Liver (tissue), 9 donors: ENCODE measurements around the gene ACAD8. TPM values are rescaled to one million over a fixed set of nuclear protein-coding genes. Genes with fewer than 3 reads are reported as not detected.

Source experiments
- DNase-seq: peaks from one replicate; pipeline ENCODE4 v3.0.0-alpha.2; 2017; ENCODE audit warnings: low spot score
- H3K27ac ChIP-seq, 2 donors: one replicate each; pipeline ENCODE4 v1.7.0; 2013; ENCODE audit warnings: inconsistent platforms in 2 of 2, low read length in 2 of 2, control low read depth in 1 of 2, low read depth in 1 of 2, mild to moderate bottlenecking in 1 of 2
- H3K27me3 ChIP-seq, 4 donors: one replicate each; pipeline versions ENCODE4 v1.6.1 to v1.7.0; 2013; ENCODE audit warnings: low read length in 3 of 4, inconsistent platforms in 1 of 4, mild to moderate bottlenecking in 1 of 4, moderate library complexity in 1 of 4; ENCODE audit not compliant: control insufficient read depth in 4 of 4, insufficient read depth in 4 of 4
- H3K36me3 ChIP-seq, 4 donors: one replicate each; pipeline versions ENCODE4 v1.6.1 to v1.7.0; 2013; ENCODE audit warnings: low read length in 3 of 4, mild to moderate bottlenecking in 3 of 4, low read depth in 1 of 4, moderate library complexity in 1 of 4; ENCODE audit not compliant: control insufficient read depth in 4 of 4, insufficient read depth in 3 of 4
- H3K4me1 ChIP-seq, 4 donors: one replicate each; pipeline versions ENCODE4 v1.6.1 to v1.7.0; 2013; ENCODE audit warnings: low read length in 3 of 4, mild to moderate bottlenecking in 3 of 4, moderate library complexity in 1 of 4; ENCODE audit not compliant: control insufficient read depth in 4 of 4, insufficient read depth in 4 of 4
- H3K4me3 ChIP-seq, 3 donors: one replicate each; pipeline versions ENCODE4 v1.6.1 to v1.7.0; 2013; ENCODE audit warnings: low read length in 3 of 3, control low read depth in 1 of 3, low read depth in 1 of 3, mild to moderate bottlenecking in 1 of 3
- H3K9ac ChIP-seq, 2 donors: one replicate each; pipeline ENCODE4 v1.7.0; 2013; ENCODE audit warnings: low read length in 2 of 2, mild to moderate bottlenecking in 2 of 2, moderate library complexity in 2 of 2, control low read depth in 1 of 2, low read depth in 1 of 2
- H3K9me3 ChIP-seq, 4 donors: one replicate each; pipeline versions ENCODE4 v1.6.1 to v1.7.0; 2013; ENCODE audit warnings: low read length in 3 of 4; ENCODE audit not compliant: control insufficient read depth in 4 of 4
- CTCF ChIP-seq: fragments of 150-350 bp; IDR thresholded peaks from 2 replicates; pipeline ENCODE4 v1.5.1; 2017; ENCODE audit warnings: improper control_type of control experiment, low read depth, low read length; ENCODE audit not compliant: missing input control
- EGR1 ChIP-seq, 2 donors: IDR thresholded peaks; 2 replicates each; pipeline ENCODE4 v1.6.1; 2016 to 2018; ENCODE audit warnings: antibody characterized with exemption in 2 of 2, low read depth in 2 of 2
- FOXA1 ChIP-seq: IDR thresholded peaks from 2 replicates; pipeline ENCODE4 v1.6.1; 2016; ENCODE audit warnings: antibody characterized with exemption
- FOXA2 ChIP-seq: IDR thresholded peaks from 2 replicates; pipeline ENCODE4 v1.6.1; 2016; ENCODE audit warnings: antibody characterized with exemption
- GABPA ChIP-seq, 2 donors: IDR thresholded peaks in 1 of 2; conservative IDR thresholded peaks in 1 of 2; 2 replicates each; pipeline ENCODE4 v1.6.1; 2016; ENCODE audit warnings: antibody characterized with exemption in 2 of 2, mild to moderate bottlenecking in 1 of 2, moderate library complexity in 1 of 2
- HNF4G ChIP-seq: IDR thresholded peaks from 2 replicates; pipeline ENCODE4 v1.6.1; 2016; ENCODE audit warnings: antibody characterized with exemption
- JUND ChIP-seq, 2 donors: IDR thresholded peaks; 2 replicates each; pipeline ENCODE4 v1.6.1; 2016; ENCODE audit warnings: antibody characterized with exemption in 2 of 2
- MAX ChIP-seq: IDR thresholded peaks from 2 replicates; pipeline ENCODE4 v1.6.1; 2016; ENCODE audit warnings: antibody characterized with exemption
- NR2F2 ChIP-seq: IDR thresholded peaks from 2 replicates; pipeline ENCODE4 v1.6.1; 2016; ENCODE audit warnings: antibody characterized with exemption
- RAD21 ChIP-seq, 2 donors: IDR thresholded peaks; 2 replicates each; pipeline ENCODE4 v1.6.1; 2016; ENCODE audit warnings: antibody characterized with exemption in 2 of 2, mild to moderate bottlenecking in 2 of 2
- REST ChIP-seq: IDR thresholded peaks from 2 replicates; pipeline ENCODE4 v1.6.1; 2016; ENCODE audit warnings: antibody characterized with exemption, mild to moderate bottlenecking
- RXRA ChIP-seq, 2 donors: IDR thresholded peaks; 2 replicates each; pipeline ENCODE4 v1.6.1; 2017 to 2018; ENCODE audit warnings: antibody characterized with exemption in 2 of 2, mild to moderate bottlenecking in 1 of 2
- SP1 ChIP-seq: IDR thresholded peaks from 2 replicates; pipeline ENCODE4 v1.6.1; 2018; ENCODE audit warnings: antibody characterized with exemption, mild to moderate bottlenecking
- TAF1 ChIP-seq: conservative IDR thresholded peaks from 2 replicates; pipeline ENCODE4 v1.6.1; 2016; ENCODE audit warnings: antibody characterized with exemption, mild to moderate bottlenecking
- YY1 ChIP-seq: IDR thresholded peaks from 2 replicates; pipeline ENCODE4 v1.6.1; 2016; ENCODE audit warnings: antibody characterized with exemption, mild to moderate bottlenecking
- ZBTB33 ChIP-seq: IDR thresholded peaks from 2 replicates; pipeline ENCODE4 v1.6.1; 2016; ENCODE audit warnings: antibody characterized with exemption
- WGBS: extraction: QIAGEN DNeasy Blood & Tissue Kit; methylation state at CpG from one replicate; pipeline ENCODE4 v1.1.7; 2013; 5-methylcytosine and 5-hydroxymethylcytosine counted together
- polyA plus RNA-seq, 2 donors: library from polyadenylated mRNA; stranded (reverse) in 1 of 2; unstranded in 1 of 2; fragments of 200-250 nt in 1 of 2; fragments of >200 nt in 1 of 2; fragmentation: Nextera tagmentation in 1 of 2; extraction: Ambion mirVana in 1 of 2; gene quantifications; one replicate each; pipeline versions ENCODE4 v1.2.1 to v1.2.3, GENCODE V29; 2013 to 2015
- total RNA-seq, 2 donors: library from RNA; depleted of rRNA; stranded (reverse); fragments of >200 nt; gene quantifications; one replicate each; pipeline ENCODE4 v1.2.3, GENCODE V29; 2014
- donor health status: healthy.
- donor health status: healthy.
- donor health status: healthy.
- donor health status: healthy.
- donor health status: healthy.

ACAD8 gene
- total and polyA plus RNA-seq, 4 donors, result 14.1 to 32.2 (median 27.1) TPM

- peaks cover 0 to 7% (median 3%) of the 10 kb centered on the region in 4 donors for H3K27me3 ChIP-seq
- TF ChIP-seq YY1 (no peak), ZBTB33 (no peak), REST (no peak), RXRA (IDR thresholded peaks at IDR 0.05) (peak in 1 of 2 donors; percentile 20), SP1 (no peak), EGR1 (IDR thresholded peaks at IDR 0.05; ENCODE audit: low read depth in 2 of 2) (no peak), MAX (no peak), JUND (IDR thresholded peaks at IDR 0.05) (no peak)
- whole genome bisulfite sequencing, result 83% methylated on average over 22 of the region's 22 CpGs
- H3K4me3 ChIP-seq, result no peak overlapping the region
- H3K36me3 ChIP-seq, result no peaks in the 10 kb centered on the region
- H3K4me1 ChIP-seq, result peaks cover 0 to 1% (median 0%) of the 10 kb centered on the region in 4 donors
- no peaks in the 10 kb centered on the region for H3K9me3 ChIP-seq
- no peak overlapping the region for H3K27ac ChIP-seq
- H3K9ac ChIP-seq, result no peak overlapping the region
- DNase-seq, result no peak
Measured at GRCh38 chr11:134282121-134283045, 29.0 kb downstream of the ACAD8 start.

- Histone ChIP-seq H3K9ac (no peak overlapping the region), H3K9me3 (no peaks in the 10 kb centered on the region)
Measured at GRCh38 chr11:134283461-134284230, 30.3 kb downstream of the ACAD8 start.

More at GRCh38 chr11:134283461-134284230, 30.3 kb downstream of the ACAD8 start:
- H3K27ac ChIP-seq, result no peak overlapping the region
- no peak for TF ChIP-seq MAX
- TF ChIP-seq RAD21 (IDR thresholded peaks at IDR 0.05), result no peak
- TF ChIP-seq SP1, result no peak
- no peak for TF ChIP-seq CTCF
- no peak for TF ChIP-seq ZBTB33
- no peak for TF ChIP-seq FOXA2
- TF ChIP-seq YY1, result no peak
- no peak for TF ChIP-seq FOXA1
- no peak for TF ChIP-seq JUND (IDR thresholded peaks at IDR 0.05)
- no peak for TF ChIP-seq GABPA (IDR thresholded peaks at IDR 0.05 in 1 of 2, conservative IDR thresholded peaks at IDR 0.05 in 1 of 2)
- no peak for TF ChIP-seq HNF4G
- no peak for TF ChIP-seq TAF1
- TF ChIP-seq NR2F2, result no peak
- no peak overlapping the region for H3K4me3 ChIP-seq
- H3K4me1 ChIP-seq, result no peaks in the 10 kb centered on the region
- WGBS, result 90% methylated on average over 16 of the region's 16 CpGs
- H3K27me3 ChIP-seq, result no peaks in the 10 kb centered on the region
- no peak for DNase-seq
- no peaks in the 10 kb centered on the region for H3K36me3 ChIP-seq
